Peyer's patch (tissue), 4 donors: ENCODE results near the gene IFNA17.

Experiments used
- CTCF ChIP-seq, 6 experiments: fragments of 450-650 bp in 4 of 6; fragments of 200-600 bp in 2 of 6; sonication (generic) in 1 of 6; IDR thresholded peaks; one replicate each; pipeline ENCODE4 v1.5.1; 2017 to 2019; ENCODE audit warnings: antibody characterized with exemption in 6 of 6, mild to moderate bottlenecking in 3 of 6, moderate library complexity in 1 of 6
- POLR2A ChIP-seq, 2 donors: fragments of 450-650 bp; IDR thresholded peaks; one replicate each; pipeline ENCODE4 v1.5.1; 2017; ENCODE audit warnings: antibody characterized with exemption in 2 of 2, mild to moderate bottlenecking in 2 of 2, moderate library complexity in 2 of 2

GRCh38 chr9:21252721-21253547 is 24.9 kb upstream of the IFNA17 start:
- no peak for TF ChIP-seq POLR2A (IDR thresholded peaks at IDR 0.05)
- peak in 4 of 6 experiments; percentile 28 to 43 (median 40) for TF ChIP-seq CTCF (IDR thresholded peaks at IDR 0.05)
